Panc1 (cell line): ENCODE data around the gene WNT11. TPM values are rescaled to one million over a fixed set of nuclear protein-coding genes. Genes with fewer than 3 reads are reported as not detected.

Source experiments
- ATAC-seq: fragments of 200-7000 bp; cut with Tn5 transposase; 2 replicates; pipeline ENCODE4 v1.9.1; 2020; ENCODE audit warnings: mild to moderate bottlenecking, moderate library complexity
- BruUV-seq: library from RNA; stranded (reverse); fragments of 400-500 nt; replicated peaks from 2 replicates; lab custom pipeline; 2021; lab: Mats Ljungman, UMichigan
- CTCF ChIA-PET: fragments of 300-600 bp; sonication (Branson Sonifier 250); formaldehyde crosslinking; loops from one replicate; lab custom pipeline; 2022; ENCODE audit warnings: antibody characterized with exemption; lab: Charles Lee
- POLR2A ChIA-PET: fragments of 300-600 bp; sonication (Branson Sonifier 250); formaldehyde crosslinking; loops from one replicate; lab custom pipeline; 2022; ENCODE audit warnings: antibody characterized with exemption; lab: Charles Lee
- DNase-seq: peaks from one replicate; pipeline ENCODE4 v3.0.0-alpha.2; 2010; ENCODE audit warnings: low read depth, low spot score
- H3K27ac ChIP-seq: 2 replicates; pipeline ENCODE4 v1.5.1; 2011; ENCODE audit warnings: mild to moderate bottlenecking, low read length, inconsistent platforms
- H3K27me3 ChIP-seq: fragments of 200-500 bp; sonication (Bioruptor generic); 2 replicates; pipeline ENCODE4 v1.6.0; 2014; ENCODE audit warnings: low read length, inconsistent platforms; ENCODE audit not compliant: control insufficient read depth, insufficient read depth
- H3K36me3 ChIP-seq: fragments of 200-500 bp; sonication (Bioruptor generic); 2 replicates; pipeline ENCODE4 v1.5.1; 2014; ENCODE audit warnings: inconsistent platforms, mild to moderate bottlenecking, low read length, moderate library complexity; ENCODE audit not compliant: control insufficient read depth, insufficient read depth
- H3K4me1 ChIP-seq: 2 replicates; pipeline ENCODE4 v1.5.1; 2011; ENCODE audit warnings: inconsistent platforms, mild to moderate bottlenecking, low read length, moderate library complexity; ENCODE audit not compliant: control insufficient read depth, insufficient read depth
- H3K4me3 ChIP-seq, 2 experiments: 2 replicates each; pipeline ENCODE4 v1.5.1; 2011 to 2012; ENCODE audit warnings: low read depth in 2 of 2, low read length in 2 of 2, mild to moderate bottlenecking in 2 of 2, inconsistent platforms in 1 of 2, moderate library complexity in 1 of 2
- H3K9me3 ChIP-seq: fragments of 200-500 bp; sonication (Bioruptor generic); 2 replicates; pipeline ENCODE4 v1.5.1; 2014; ENCODE audit warnings: low read depth, mild to moderate bottlenecking, inconsistent platforms, low read length, moderate library complexity; ENCODE audit not compliant: control insufficient read depth, insufficient read depth
- POLR2AphosphoS5 ChIP-seq: IDR thresholded peaks from 2 replicates; pipeline ENCODE4 v1.6.1; 2012; ENCODE audit warnings: mild to moderate bottlenecking, low read depth, low read length, moderate library complexity
- SIN3A ChIP-seq: IDR thresholded peaks from 2 replicates; pipeline ENCODE4 v1.6.1; 2012; ENCODE audit warnings: low read depth, mild to moderate bottlenecking, low read length, moderate library complexity, borderline replicate concordance; ENCODE audit not compliant: insufficient read depth
- TCF7L2 ChIP-seq: IDR thresholded peaks from 2 replicates; pipeline ENCODE4 v1.6.1; 2011; ENCODE audit warnings: mild to moderate bottlenecking, low read depth, low read length, inconsistent platforms
- in situ Hi-C: cut with HindIII; loops from 2 replicates; pipeline ENCODE4 v1.10.0; 2016; ENCODE audit warnings: low sequenced_read_pairs, low pct_unique_long_range_greater_than_20kb
- intact Hi-C: fragments of 100-400 bp; cut with micrococcal nuclease; formaldehyde crosslinking; loops from one replicate; pipeline ENCODE4 v1.10.0; 2022; ENCODE audit not compliant: unreplicated experiment
- total RNA-seq: library from RNA; stranded (reverse); gene quantifications from one replicate; pipeline ENCODE4 v1.2.1, GENCODE V29; 2021; ENCODE audit not compliant: unreplicated experiment
- TF ChIP-seq, protein P1 (sequence below): fragments of 450-650 bp; IDR thresholded peaks from 2 replicates; pipeline ENCODE4 v1.5.1; 2017; ENCODE audit warnings: mild to moderate bottlenecking
- TF ChIP-seq, protein P2 (sequence below), 2 experiments: IDR thresholded peaks; 2 replicates each; pipeline ENCODE4 v1.6.1; 2011 to 2012; ENCODE audit warnings: low read depth in 2 of 2, control low read depth in 1 of 2, low read length in 1 of 2, mild to moderate bottlenecking in 1 of 2, moderate library complexity in 1 of 2; ENCODE audit not compliant: insufficient read depth in 1 of 2

WNT11 gene
- total RNA-seq, 1 experiment from 2014 or later = 1.1 TPM

DNA sequence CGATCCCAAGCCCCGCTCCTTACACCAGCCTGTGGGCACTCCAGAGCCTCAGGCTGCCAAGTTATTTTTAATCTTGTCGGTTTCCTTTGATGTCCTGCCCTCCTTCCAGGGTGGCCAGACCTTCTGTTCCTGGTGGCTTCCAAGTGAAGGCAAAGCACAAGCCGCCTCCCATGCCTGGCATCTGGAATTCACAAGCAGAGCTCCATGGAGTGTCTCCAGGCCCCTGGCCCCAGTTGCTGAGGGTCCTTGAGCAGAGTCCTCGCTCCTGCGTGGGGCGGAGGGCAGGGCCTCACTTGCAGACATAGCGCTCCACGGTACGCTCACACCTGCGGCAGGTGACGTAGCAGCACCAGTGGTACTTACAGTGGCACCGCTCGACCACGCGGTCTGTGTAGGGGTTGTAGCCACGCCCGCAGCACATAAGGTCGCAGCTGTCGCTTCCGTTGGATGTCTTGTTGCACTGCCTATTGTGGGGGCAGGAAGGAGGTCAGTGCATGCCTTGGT, 19.5 kb downstream of the WNT11 start:
- ATAC-seq = no peak
- no peak overlapping the region for H3K4me3 ChIP-seq
- intact Hi-C loops (no loop called here), in situ Hi-C loops (no loop called here)
- POLR2A ChIA-PET = interaction anchor here (0.6 kb wide), 1 partner anchor 17 kb away, joined by 3 read pairs; no protein-coding TSS in a partner anchor
- no peaks in the 10 kb centered on the region for H3K9me3 ChIP-seq
- no peak for DNase-seq
- no peak for TF ChIP-seq POLR2AphosphoS5
- peak; percentile 75 for TF ChIP-seq TCF7L2
- H3K27ac ChIP-seq = no peak overlapping the region
- H3K36me3 ChIP-seq = no peaks in the 10 kb centered on the region
- H3K27me3 ChIP-seq = no peaks in the 10 kb centered on the region
- H3K4me1 ChIP-seq = no peaks in the 10 kb centered on the region
- no TSS peak for BruUV-seq
- CTCF ChIA-PET = no interaction called here

DNA sequence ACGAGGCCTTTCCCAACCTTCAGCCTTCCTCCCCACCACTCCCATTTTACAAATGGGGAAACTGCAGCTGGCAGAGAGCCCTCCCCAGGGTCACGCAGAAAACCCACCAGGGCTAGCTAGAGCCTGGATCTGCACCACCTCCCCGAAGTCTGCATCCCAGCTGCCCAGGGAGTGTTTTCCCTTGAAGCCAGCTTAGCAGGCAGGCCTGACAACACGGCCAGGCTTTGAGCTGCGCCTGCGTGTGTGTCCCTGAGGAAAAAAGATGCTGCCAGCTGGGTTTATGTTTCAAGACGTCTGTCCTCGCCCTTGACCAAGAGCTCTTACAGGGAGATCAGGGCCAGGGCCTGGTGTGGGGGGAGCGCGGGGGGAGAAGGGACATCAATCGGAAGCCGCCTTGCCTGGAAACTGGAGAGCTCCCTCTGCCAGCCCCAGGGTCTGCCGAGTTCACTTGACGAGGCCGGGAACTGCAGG, 20.3 kb downstream of the WNT11 start:
- ChIA-PET CTCF (interaction anchor here (0.6 kb wide), 2 partner anchors 21 to 293 kb away, joined by 3 to 11 read pairs; no protein-coding TSS in a partner anchor), POLR2A (interaction anchor here (0.6 kb wide), 1 partner anchor 18 kb away, joined by 3 read pairs; no protein-coding TSS in a partner anchor)
- Histone ChIP-seq H3K36me3 (no peaks in the 10 kb centered on the region), H3K27me3 (no peaks in the 10 kb centered on the region), H3K27ac (no peak overlapping the region), H3K9me3 (no peaks in the 10 kb centered on the region), H3K4me1 (no peaks in the 10 kb centered on the region), H3K4me3 (no peak overlapping the region)
- TF ChIP-seq SIN3A = no peak
- TF ChIP-seq TCF7L2 = no peak
- TF ChIP-seq, protein P1, sequence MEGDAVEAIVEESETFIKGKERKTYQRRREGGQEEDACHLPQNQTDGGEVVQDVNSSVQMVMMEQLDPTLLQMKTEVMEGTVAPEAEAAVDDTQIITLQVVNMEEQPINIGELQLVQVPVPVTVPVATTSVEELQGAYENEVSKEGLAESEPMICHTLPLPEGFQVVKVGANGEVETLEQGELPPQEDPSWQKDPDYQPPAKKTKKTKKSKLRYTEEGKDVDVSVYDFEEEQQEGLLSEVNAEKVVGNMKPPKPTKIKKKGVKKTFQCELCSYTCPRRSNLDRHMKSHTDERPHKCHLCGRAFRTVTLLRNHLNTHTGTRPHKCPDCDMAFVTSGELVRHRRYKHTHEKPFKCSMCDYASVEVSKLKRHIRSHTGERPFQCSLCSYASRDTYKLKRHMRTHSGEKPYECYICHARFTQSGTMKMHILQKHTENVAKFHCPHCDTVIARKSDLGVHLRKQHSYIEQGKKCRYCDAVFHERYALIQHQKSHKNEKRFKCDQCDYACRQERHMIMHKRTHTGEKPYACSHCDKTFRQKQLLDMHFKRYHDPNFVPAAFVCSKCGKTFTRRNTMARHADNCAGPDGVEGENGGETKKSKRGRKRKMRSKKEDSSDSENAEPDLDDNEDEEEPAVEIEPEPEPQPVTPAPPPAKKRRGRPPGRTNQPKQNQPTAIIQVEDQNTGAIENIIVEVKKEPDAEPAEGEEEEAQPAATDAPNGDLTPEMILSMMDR = no peak
- TF ChIP-seq, protein P2, sequence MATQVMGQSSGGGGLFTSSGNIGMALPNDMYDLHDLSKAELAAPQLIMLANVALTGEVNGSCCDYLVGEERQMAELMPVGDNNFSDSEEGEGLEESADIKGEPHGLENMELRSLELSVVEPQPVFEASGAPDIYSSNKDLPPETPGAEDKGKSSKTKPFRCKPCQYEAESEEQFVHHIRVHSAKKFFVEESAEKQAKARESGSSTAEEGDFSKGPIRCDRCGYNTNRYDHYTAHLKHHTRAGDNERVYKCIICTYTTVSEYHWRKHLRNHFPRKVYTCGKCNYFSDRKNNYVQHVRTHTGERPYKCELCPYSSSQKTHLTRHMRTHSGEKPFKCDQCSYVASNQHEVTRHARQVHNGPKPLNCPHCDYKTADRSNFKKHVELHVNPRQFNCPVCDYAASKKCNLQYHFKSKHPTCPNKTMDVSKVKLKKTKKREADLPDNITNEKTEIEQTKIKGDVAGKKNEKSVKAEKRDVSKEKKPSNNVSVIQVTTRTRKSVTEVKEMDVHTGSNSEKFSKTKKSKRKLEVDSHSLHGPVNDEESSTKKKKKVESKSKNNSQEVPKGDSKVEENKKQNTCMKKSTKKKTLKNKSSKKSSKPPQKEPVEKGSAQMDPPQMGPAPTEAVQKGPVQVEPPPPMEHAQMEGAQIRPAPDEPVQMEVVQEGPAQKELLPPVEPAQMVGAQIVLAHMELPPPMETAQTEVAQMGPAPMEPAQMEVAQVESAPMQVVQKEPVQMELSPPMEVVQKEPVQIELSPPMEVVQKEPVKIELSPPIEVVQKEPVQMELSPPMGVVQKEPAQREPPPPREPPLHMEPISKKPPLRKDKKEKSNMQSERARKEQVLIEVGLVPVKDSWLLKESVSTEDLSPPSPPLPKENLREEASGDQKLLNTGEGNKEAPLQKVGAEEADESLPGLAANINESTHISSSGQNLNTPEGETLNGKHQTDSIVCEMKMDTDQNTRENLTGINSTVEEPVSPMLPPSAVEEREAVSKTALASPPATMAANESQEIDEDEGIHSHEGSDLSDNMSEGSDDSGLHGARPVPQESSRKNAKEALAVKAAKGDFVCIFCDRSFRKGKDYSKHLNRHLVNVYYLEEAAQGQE (IDR thresholded peaks at IDR 0.05; ENCODE audit: insufficient read depth in 1 of 2, low read depth in 2 of 2, low read length in 1 of 2) = no peak
- intact Hi-C loops = no loop called here
- DNase-seq (no peak), ATAC-seq (no peak)
- in situ Hi-C loops = no loop called here
- BruUV-seq = no TSS peak

DNA sequence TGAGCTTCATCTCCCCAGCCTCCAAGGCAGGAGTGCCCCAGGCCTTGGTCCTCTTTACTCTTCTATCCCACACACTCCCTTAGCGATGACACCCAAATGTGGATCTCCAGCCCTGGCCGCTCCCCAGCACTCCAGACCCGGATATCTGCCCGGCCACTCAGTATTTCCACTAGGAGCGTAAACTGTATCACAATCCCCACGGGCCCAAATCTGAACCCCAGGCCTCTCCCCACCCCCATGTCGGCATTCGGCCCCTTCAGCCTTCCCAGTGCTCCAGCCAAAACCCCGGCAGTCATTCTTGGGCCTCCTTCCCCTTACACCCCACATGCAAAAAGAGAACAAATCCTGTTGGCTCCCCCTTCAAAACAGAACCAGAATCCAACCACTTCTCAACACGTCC, 20.8 kb downstream of the WNT11 start:
- Histone ChIP-seq H3K9me3 (no peaks in the 10 kb centered on the region), H3K36me3 (no peaks in the 10 kb centered on the region), H3K4me3 (no peak overlapping the region), H3K4me1 (no peaks in the 10 kb centered on the region), H3K27me3 (no peaks in the 10 kb centered on the region), H3K27ac (no peak overlapping the region)
- ChIA-PET POLR2A (no interaction called here), CTCF (interaction anchor here (0.6 kb wide), 1 partner anchor 292 kb away, joined by 11 read pairs; no protein-coding TSS in a partner anchor)
- intact Hi-C loops = no loop called here
- in situ Hi-C loops = no loop called here
- DNase-seq (no peak), ATAC-seq (no peak)
- no TSS peak for BruUV-seq
- TF ChIP-seq SIN3A (no peak), TCF7L2 (no peak), POLR2AphosphoS5 (no peak)
- TF ChIP-seq, protein P2 (IDR thresholded peaks at IDR 0.05; ENCODE audit: insufficient read depth in 1 of 2, low read depth in 2 of 2, low read length in 1 of 2) = no peak
- TF ChIP-seq, protein P1 = no peak
